Body of pancreas (tissue), 4 donors: ENCODE data around the gene CEP72. TPM values are rescaled to one million over a fixed set of nuclear protein-coding genes. Genes with fewer than 3 reads are reported as not detected.

Experiments used
- ATAC-seq: fragments of 150-250 bp; one replicate; pipeline ENCODE4 v1.9.1; 2016
- DNase-seq, 4 donors: peaks; one replicate each; pipeline ENCODE4 v3.0.0-alpha.2; 2019
- H3K27ac ChIP-seq, 4 donors: fragments of 200-600 bp; sonication (generic); 1 replicate in 3 of 4; 2 replicates in 1 of 4; pipeline versions ENCODE4 v1.5.1 to v1.6.1; 2016 to 2019; ENCODE audit warnings: mild to moderate bottlenecking in 1 of 4, mixed read lengths in 1 of 4, moderate library complexity in 1 of 4
- H3K27me3 ChIP-seq, 2 donors: fragments of 200-600 bp; sonication (generic); one replicate each; pipeline ENCODE4 v1.6.0; 2016; ENCODE audit warnings: mild to moderate bottlenecking in 1 of 2
- H3K36me3 ChIP-seq, 2 donors: fragments of 200-600 bp; sonication (generic); replicated peaks in 1 of 2; 2 replicates each; pipeline ENCODE4 v1.5.1; 2016; ENCODE audit warnings: low read depth in 2 of 2; ENCODE audit not compliant: insufficient read depth in 1 of 2
- H3K4me1 ChIP-seq: fragments of 200-600 bp; sonication (generic); one replicate; pipeline ENCODE4 v1.6.0; 2016
- H3K4me3 ChIP-seq, 2 donors: fragments of 200-600 bp; sonication (generic); 1 replicate in 1 of 2; 2 replicates in 1 of 2; pipeline ENCODE4 v1.5.1; 2016 to 2019
- H3K9me3 ChIP-seq, 3 donors: fragments of 200-600 bp; sonication (generic); 1 replicate in 2 of 3; 2 replicates in 1 of 3; pipeline ENCODE4 v1.5.1; 2016
- POLR2A ChIP-seq, 3 donors: fragments of 450-650 bp; IDR thresholded peaks; one replicate each; pipeline ENCODE4 v1.6.1; 2016; ENCODE audit warnings: antibody characterized with exemption in 3 of 3, mild to moderate bottlenecking in 2 of 3
- WGBS, 2 donors: methylation state at CpG; one replicate each; pipeline ENCODE4 v1.1.5; 2017; 5-methylcytosine and 5-hydroxymethylcytosine counted together
- intact Hi-C: fragments of 100-400 bp; cut with DNase I; formaldehyde crosslinking; loops from one replicate; pipeline ENCODE4 v1.15.1; 2023
- total RNA-seq, 2 donors: library from RNA; depleted of rRNA; stranded (reverse); fragments of >200 nt; gene quantifications; one replicate each; pipeline ENCODE4 v1.1.0, GENCODE V29; 2016
- TF ChIP-seq, protein P1 (sequence below), 7 experiments: fragments of 450-650 bp in 4 of 7; fragments of 200-600 bp in 3 of 7; sonication (generic) in 3 of 7; IDR thresholded peaks; one replicate each; pipeline ENCODE4 v1.5.1; 2016 to 2019; ENCODE audit warnings: antibody characterized with exemption in 7 of 7

Gene CEP72
- total RNA-seq, 2 donors from 2014 or later, result 1.3 to 7.8 TPM

DNA sequence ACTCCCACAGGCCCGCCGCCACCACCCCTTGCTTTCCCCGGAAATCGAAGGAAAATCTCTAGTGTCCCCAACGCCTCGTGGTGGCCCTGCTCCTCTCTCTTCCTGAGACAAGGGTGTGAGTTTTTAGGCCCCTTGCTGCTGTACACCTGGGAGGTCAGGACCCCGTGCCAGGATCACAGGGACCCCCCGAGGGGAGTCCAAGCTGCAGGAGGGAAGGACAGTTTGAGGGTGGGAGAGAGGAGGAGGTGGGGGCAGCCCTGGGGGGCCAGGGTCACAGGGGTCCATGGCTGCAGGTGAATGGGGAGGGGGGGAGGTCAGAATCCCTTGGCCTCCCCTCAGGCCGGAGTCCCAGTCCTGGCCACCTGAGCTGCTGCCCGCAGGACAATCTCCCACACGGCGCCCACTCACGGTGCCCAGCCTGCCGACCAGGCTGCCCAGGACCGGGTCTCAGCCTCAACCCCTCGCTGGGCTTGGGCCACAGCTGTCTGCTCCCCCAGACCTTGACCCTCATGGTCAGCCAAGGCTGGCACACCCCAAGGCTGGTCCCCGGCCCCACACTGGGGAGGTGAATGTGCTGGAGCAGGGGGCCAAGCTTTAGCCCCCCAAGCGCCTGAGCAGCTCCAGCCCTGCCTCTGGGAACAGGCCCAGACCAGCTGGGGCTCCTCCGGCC lies 61.2 kb downstream of the CEP72 start:
- H3K27ac ChIP-seq, result no peak overlapping the region
- H3K9me3 ChIP-seq, result no peaks in the 10 kb centered on the region
- H3K27me3 ChIP-seq, result no peaks in the 10 kb centered on the region
- ATAC-seq (no peak), DNase-seq (peak in 1 of 4 donors; percentile 5)
- intact Hi-C loops, result loop anchor here (2.0 kb wide), 1 partner anchor 228 kb away; no protein-coding TSS in a partner anchor
- H3K36me3 ChIP-seq, result no peaks in the 10 kb centered on the region
- TF ChIP-seq, protein P1, sequence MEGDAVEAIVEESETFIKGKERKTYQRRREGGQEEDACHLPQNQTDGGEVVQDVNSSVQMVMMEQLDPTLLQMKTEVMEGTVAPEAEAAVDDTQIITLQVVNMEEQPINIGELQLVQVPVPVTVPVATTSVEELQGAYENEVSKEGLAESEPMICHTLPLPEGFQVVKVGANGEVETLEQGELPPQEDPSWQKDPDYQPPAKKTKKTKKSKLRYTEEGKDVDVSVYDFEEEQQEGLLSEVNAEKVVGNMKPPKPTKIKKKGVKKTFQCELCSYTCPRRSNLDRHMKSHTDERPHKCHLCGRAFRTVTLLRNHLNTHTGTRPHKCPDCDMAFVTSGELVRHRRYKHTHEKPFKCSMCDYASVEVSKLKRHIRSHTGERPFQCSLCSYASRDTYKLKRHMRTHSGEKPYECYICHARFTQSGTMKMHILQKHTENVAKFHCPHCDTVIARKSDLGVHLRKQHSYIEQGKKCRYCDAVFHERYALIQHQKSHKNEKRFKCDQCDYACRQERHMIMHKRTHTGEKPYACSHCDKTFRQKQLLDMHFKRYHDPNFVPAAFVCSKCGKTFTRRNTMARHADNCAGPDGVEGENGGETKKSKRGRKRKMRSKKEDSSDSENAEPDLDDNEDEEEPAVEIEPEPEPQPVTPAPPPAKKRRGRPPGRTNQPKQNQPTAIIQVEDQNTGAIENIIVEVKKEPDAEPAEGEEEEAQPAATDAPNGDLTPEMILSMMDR (IDR thresholded peaks at IDR 0.05), result no peak
- TF ChIP-seq POLR2A (IDR thresholded peaks at IDR 0.05), result peak in 1 of 3 donors; percentile 25
- 33 to 45% methylated on average over 3 to 17 of the region's 19 CpGs for WGBS, 2 donors
- peaks cover 29% of the 10 kb centered on the region for H3K4me1 ChIP-seq
- no peak overlapping the region for H3K4me3 ChIP-seq

DNA sequence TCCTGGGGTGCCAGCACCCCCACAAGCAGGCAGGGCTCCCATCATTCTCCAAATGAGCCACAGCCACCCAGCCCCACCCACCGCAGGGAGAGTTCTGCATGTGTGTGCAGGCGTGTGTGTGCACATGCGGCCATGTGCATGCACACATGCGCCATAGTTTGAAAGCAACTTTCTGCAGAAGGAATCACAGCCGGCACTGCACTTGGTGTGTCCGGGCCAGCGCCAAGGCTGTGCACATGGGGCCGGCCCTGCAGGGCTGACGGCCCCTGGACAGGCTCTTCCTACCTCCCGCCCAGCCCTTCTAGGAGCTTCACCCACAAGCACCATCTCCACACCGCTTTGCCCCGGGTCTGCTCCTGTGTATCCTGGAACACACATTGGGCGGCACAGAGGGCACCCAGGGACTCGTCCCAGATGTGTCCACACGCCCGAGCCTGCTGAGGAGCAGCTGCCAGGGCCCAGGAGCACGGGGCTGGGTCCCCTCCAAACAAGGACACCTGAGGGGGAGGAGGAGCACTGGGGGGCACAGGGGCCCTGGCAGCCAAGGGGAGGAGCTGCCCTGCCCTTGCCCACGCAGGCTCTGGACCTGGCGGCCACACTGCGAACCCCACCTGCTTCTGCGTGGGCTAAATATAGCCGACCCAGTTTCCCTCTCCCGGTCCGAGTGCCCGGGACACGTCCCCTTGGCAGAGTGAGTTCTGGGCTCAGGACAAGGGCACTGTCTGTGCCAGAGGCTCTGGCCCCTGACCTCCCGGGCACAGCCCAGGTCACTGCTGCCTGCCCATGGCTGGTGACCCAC lies 61.9 kb downstream of the CEP72 start:
- no peak overlapping the region for H3K4me3 ChIP-seq
- peaks cover 29% of the 10 kb centered on the region for H3K4me1 ChIP-seq
- no peaks in the 10 kb centered on the region for H3K27me3 ChIP-seq
- H3K36me3 ChIP-seq, result no peaks in the 10 kb centered on the region
- no peak overlapping the region for H3K27ac ChIP-seq
- ATAC-seq, result no peak
- peak in 2 of 4 donors; percentile 5 to 14 for DNase-seq
- intact Hi-C loops, result loop anchor here (2.0 kb wide), 1 partner anchor 227 kb away; no protein-coding TSS in a partner anchor
- 80 to 87% methylated on average over 11 to 26 of the region's 27 CpGs for whole genome bisulfite sequencing, 2 donors
- TF ChIP-seq POLR2A (IDR thresholded peaks at IDR 0.05), result no peak
- TF ChIP-seq, protein P1 (IDR thresholded peaks at IDR 0.05), result no peak
- H3K9me3 ChIP-seq, result no peaks in the 10 kb centered on the region

DNA sequence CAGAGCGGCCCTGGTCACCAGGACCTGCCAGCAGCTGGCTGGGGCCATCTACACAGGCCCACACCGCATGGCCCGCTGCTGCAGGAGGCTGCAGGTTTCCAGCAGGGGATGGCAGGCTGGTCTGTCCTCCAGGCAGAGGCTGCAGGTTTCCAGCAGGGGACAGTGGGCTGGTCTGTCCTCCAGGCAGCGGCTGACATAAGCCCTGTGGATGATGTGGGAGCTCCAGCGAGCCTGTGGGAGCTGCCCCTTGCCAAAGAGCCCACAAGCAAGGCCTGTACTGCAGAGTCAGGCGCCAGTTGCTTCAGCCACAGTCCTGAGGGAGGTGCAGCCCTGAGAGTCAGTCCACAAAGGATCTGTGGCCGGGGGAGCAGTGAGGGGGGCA lies 62.5 kb downstream of the CEP72 start:
- DNase-seq (peak in 1 of 4 donors; percentile 3), ATAC-seq (no peak)
- peaks cover 29% of the 10 kb centered on the region for H3K4me1 ChIP-seq
- no peak overlapping the region for H3K4me3 ChIP-seq
- intact Hi-C loops, result no loop called here
- no peak for TF ChIP-seq POLR2A (IDR thresholded peaks at IDR 0.05)
- TF ChIP-seq, protein P1 (IDR thresholded peaks at IDR 0.05), result no peak
- H3K27ac ChIP-seq, result no peak overlapping the region
- WGBS, 2 donors, result 79% methylated on average over 6 of the region's 7 CpGs; no CpG with 5 or more reads in 1 of the 2 donors
- no peaks in the 10 kb centered on the region for H3K36me3 ChIP-seq
- H3K9me3 ChIP-seq, result no peaks in the 10 kb centered on the region
- no peaks in the 10 kb centered on the region for H3K27me3 ChIP-seq

DNA sequence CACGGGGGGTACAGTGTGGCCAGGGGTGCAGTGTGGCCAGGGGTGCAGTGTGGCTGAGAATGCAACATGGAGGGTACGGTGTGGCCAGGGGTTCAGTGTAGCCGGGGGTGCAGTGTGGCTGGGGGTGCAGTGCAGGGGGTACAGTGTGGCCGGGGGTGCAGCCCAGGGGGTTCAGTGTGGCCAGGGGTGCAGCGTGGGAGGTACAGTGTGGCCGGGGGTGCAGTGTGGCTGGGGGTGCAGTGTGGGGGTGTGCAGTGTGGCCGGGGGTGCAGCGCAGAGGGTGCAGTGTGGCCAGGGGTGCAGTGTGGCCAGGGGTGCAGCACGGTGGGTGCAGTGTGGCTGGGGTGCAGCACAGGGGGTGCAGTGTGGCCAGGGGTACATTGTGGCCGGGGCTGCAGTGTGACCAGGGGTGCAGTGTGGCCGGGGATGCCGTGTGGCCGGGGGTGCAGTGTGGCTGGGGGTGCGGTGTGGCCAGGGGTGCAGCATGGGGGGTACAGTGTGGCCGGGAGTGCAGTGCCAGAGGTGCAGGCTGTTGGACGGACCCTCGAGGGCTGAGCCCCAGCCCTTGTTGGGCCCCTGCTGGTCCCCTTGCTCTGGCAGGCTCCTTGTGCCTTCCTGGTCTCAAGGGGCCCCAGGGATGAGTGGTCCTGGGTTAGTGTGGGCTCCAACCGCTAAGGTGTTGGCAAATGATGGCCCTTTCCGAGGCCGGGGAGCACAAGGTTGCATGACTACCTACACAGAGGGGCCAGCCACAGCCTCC lies 63.2 kb downstream of the CEP72 start:
- 74 to 81% methylated on average over 15 to 17 of the region's 20 CpGs for WGBS, 2 donors
- no peaks in the 10 kb centered on the region for H3K36me3 ChIP-seq
- H3K9me3 ChIP-seq, result no peaks in the 10 kb centered on the region
- peak in 2 of 4 donors; percentile 0 to 2 for DNase-seq
- no peak for TF ChIP-seq POLR2A (IDR thresholded peaks at IDR 0.05)
- TF ChIP-seq, protein P1 (IDR thresholded peaks at IDR 0.05), result no peak
- intact Hi-C loops, result no loop called here
- H3K27ac ChIP-seq, result no peak overlapping the region
- no peaks in the 10 kb centered on the region for H3K27me3 ChIP-seq
- H3K4me3 ChIP-seq, result no peak overlapping the region
- ATAC-seq, result no peak
- H3K4me1 ChIP-seq, result peaks cover 29% of the 10 kb centered on the region
